Measurements from ENCODE around the gene CDH4. TPM values are rescaled to one million over a fixed set of nuclear protein-coding genes. Genes with fewer than 3 reads are reported as not detected.

CDH4 gene
- total RNA-seq, 1 experiment from 2014 or later: 3.8 TPM

DNA sequence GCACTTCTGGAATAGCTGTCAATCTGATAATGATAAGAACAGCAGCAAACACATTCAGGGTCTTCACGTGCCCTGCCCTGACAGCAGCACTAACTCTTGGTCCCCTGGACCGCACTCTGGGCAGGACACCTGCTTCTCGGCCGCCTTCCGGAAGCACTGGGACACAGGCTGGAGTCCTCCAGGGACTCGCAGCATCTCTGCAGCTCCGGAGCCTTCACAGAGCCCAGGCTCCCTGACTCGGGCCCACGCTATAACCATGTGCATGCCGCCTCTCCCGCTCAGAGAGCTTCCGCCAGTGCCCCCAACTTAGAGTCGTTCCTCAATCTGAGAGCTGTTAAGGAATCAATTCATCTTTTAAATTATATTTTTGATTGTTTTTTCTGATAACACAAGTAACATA, 436.4 kb downstream of the CDH4 start:
- DNase-seq (ENCODE audit: low read depth): no peak

- no peak for DNase-seq (ENCODE audit: low read depth)
These were observed 438.1 kb downstream of the CDH4 start for GRCh38 chr20:61690150-61690549.

- DNase-seq (ENCODE audit: low read depth): no peak
These were observed 439.2 kb downstream of the CDH4 start for GRCh38 chr20:61690993-61691838.

DNA sequence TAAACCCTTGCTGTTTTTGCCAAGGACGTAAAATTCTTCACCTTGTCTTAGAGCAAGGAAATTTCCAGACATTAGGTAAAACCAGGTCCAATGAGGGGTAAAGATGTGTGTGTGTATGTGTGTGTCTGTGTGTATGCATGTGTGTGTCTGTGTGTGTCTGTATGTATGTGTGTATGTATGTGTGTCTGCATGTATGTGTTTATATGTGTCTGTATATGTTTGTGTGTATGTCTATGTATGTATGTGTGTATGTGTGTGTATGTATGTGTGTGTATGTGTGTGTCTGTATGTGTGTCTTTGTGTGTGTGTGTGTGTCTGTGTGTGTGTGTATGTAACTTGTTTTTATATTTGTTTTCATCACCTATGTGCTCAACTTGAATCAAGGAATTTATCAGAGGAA, 439.9 kb downstream of the CDH4 start:
- DNase-seq (ENCODE audit: low read depth): no peak

DNA sequence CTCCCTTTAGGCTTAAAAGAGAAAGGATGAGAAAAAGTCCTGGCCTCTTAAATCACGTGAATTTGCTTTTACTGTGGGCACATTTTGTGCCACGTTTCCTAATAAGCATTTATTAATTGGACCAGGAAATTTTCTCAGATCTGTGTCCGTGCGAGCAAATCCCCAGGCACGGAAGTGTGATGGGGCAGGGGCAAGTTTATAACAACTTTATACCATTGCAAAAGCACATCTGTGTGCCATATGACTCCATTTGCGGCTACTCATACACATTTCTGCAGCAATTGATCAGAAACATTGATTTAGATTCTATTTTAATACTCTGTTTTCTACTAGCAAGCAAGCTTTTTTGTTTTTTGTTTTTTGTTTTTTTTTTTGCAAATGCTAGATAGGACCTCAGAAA, 440.4 kb downstream of the CDH4 start:
- no peak for DNase-seq (ENCODE audit: low read depth)

- DNase-seq (ENCODE audit: low read depth): no peak
These were observed 441.1 kb downstream of the CDH4 start for GRCh38 chr20:61693055-61693600.

GRCh38 chr20:61694682-61695081, 442.6 kb downstream of the CDH4 start:
- DNase-seq (ENCODE audit: low read depth): no peak

- DNase-seq (ENCODE audit: low read depth): no peak
These were observed 443.7 kb downstream of the CDH4 start for GRCh38 chr20:61695741-61696140.

- no peak for DNase-seq (ENCODE audit: low read depth)
These were observed 444.2 kb downstream of the CDH4 start for GRCh38 chr20:61696181-61696735.

GRCh38 chr20:61697666-61698597, 445.9 kb downstream of the CDH4 start:
- DNase-seq (ENCODE audit: low read depth): no peak

DNA sequence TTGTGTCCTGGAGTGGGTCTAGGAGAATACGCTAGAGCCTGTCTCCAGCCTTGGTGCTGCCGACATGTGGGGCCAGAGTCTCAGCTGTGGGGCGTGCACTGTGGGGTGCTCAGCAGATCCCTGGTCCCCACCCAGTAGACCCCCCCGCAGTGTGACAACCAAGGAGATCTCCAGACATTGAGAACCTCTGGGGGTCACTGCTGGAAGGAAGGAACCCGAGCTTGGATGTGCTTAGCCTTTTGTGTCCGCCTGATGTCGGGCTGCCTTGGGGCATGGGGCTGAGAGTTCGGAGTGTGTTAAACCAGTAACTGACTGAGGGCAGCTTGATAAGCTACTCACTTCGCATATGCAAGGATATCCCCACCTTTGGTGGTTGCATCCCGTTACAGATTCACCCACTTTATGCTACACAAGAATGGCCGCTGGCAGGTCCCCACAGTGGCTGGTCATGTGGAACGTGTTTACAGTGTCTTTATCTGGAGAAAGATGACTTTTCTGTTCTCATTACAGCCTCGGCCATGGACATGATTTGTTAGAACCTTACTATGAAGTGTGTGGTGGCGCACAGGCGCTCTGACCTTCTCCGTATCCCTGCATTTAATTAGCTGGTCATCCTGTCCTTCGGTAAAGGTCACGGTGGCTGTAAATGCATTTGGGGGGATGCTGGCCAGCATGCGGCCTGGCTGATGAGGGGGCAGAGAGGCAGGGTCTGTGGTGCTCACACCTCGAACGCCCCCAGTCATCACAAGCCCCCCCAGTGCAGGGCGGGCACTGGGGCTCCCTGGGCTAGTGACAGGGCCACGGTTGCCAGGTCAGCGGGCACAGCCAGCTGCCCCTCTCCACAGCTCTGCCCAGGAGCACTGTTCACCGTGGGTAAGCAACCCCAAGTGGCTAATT, 446.8 kb downstream of the CDH4 start:
- no peak for DNase-seq (ENCODE audit: low read depth)

- DNase-seq (ENCODE audit: low read depth): no peak
These were observed 447.7 kb downstream of the CDH4 start for GRCh38 chr20:61699495-61700374.

- no peak for DNase-seq (ENCODE audit: low read depth)
These were observed 448.6 kb downstream of the CDH4 start for GRCh38 chr20:61700595-61701140.

DNA sequence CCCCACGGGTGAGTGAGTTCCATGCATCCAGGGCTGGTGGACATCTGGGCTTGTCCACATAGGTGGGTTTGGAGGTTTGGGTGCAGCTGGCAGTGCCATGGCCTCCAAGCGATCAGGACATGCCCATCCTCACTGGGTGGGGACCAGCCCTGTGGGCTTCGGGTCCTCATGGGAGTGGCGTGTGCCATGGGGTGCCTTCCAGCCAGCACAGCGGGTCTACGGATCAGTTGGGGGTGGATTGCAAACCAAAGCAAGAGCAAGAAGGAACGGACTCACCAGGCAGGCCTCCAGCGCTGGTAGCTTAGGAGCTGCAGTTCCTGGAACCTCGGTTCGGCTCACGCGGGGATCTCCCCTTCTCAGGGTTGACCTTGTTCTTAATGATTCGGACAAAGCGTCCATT, 449.3 kb downstream of the CDH4 start:
- no peak for DNase-seq (ENCODE audit: low read depth)

DNA sequence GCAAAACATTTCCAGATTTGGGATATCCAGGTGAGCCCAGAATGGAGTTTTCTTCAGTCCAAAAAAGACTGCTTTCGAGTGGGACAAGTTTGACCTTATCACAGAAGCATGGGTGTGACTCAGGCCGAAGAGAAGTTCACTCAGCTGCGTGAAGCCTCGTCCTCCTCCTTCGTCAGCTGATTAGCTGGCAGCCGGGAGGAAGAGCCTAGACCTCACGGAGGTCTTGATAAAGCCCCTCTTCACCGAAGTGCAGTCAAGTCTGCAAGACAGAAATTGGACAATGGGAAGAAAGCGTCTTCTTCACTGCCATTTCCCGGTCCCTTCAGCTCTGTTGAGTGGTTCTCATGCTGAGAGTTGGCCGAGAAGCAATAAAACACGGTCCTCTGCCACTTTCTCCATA, 449.7 kb downstream of the CDH4 start:
- DNase-seq (ENCODE audit: low read depth): no peak

GRCh38 chr20:61702246-61702645, 450.2 kb downstream of the CDH4 start:
- DNase-seq (ENCODE audit: low read depth): no peak

DNA sequence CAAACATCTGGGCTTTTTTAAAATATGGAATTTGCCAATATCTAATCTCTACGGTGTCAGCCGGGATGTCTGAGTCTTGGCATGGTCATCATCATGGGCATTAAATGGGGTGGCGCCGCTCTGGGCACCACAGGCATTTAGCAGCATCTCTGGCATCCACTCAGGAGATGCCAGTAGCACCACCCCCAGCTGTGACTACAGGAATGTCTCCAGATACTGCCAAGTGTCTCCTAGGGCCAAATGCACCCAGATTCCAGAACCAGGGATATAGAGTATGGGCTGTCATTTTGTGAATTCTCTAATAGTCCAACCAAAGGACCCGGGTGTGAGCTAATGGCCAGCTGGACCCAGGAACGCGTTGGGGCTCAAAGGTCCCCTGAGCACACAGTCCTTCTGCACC, 452.6 kb downstream of the CDH4 start:
- DNase-seq (ENCODE audit: low read depth): no peak

- DNase-seq (ENCODE audit: low read depth): no peak
These were observed 453.6 kb downstream of the CDH4 start for GRCh38 chr20:61705386-61706258.

Measured in Daoy (cell line).